Measurements from ENCODE around the gene ZEB2.

DNA sequence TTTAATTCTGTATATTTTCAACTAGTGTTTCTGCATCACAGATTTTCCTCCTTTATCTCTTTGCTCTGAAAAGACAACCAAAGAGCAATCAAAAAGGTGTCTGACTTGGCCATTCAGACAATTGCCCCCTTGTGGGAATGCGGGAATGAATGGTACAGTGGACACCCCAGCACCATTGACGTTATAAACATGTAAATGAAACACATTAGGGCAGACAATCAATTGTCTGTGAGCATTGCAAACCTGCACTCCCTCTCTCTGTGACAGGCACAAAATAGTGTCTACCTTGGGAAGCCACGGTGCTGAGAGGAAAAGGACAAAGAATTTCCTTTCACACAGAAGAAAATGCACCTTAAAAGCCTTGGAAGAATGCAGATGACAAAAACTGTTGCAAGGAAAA, 8.0 kb downstream of the ZEB2 start:
- TF ChIP-seq RAD21 (IDR thresholded peaks at IDR 0.05) (no peak), TAF1 (conservative IDR thresholded peaks at IDR 0.05) (no peak), GABPA (IDR thresholded peaks at IDR 0.05 in 1 of 2, conservative IDR thresholded peaks at IDR 0.05 in 1 of 2) (no peak)
- TF ChIP-seq, protein P1, sequence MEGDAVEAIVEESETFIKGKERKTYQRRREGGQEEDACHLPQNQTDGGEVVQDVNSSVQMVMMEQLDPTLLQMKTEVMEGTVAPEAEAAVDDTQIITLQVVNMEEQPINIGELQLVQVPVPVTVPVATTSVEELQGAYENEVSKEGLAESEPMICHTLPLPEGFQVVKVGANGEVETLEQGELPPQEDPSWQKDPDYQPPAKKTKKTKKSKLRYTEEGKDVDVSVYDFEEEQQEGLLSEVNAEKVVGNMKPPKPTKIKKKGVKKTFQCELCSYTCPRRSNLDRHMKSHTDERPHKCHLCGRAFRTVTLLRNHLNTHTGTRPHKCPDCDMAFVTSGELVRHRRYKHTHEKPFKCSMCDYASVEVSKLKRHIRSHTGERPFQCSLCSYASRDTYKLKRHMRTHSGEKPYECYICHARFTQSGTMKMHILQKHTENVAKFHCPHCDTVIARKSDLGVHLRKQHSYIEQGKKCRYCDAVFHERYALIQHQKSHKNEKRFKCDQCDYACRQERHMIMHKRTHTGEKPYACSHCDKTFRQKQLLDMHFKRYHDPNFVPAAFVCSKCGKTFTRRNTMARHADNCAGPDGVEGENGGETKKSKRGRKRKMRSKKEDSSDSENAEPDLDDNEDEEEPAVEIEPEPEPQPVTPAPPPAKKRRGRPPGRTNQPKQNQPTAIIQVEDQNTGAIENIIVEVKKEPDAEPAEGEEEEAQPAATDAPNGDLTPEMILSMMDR (IDR thresholded peaks at IDR 0.05; ENCODE audit: low read depth, low read length, missing input control) = no peak
